Right cardiac atrium (tissue), 5 donors: ENCODE results near the gene ELMO1. TPM values are rescaled to one million over a fixed set of nuclear protein-coding genes. Genes with fewer than 3 reads are reported as not detected.

ENCODE experiments used
- ATAC-seq, 2 donors: fragments of 200-7000 bp; cut with Tn5 transposase; one replicate each; pipeline versions ENCODE4 v1.8.0 to v1.9.1; 2020; ENCODE audit warnings: moderate library complexity in 2 of 2, mild to moderate bottlenecking in 1 of 2
- DNase-seq, 3 donors: peaks; one replicate each; pipeline ENCODE4 v3.0.0-alpha.2; 2020
- H3K27ac ChIP-seq: one replicate; pipeline ENCODE4 v1.5.1; 2013; ENCODE audit warnings: mild to moderate bottlenecking, low read length, control low read depth, moderate library complexity
- H3K27me3 ChIP-seq: one replicate; pipeline ENCODE4 v1.6.1; 2013; ENCODE audit not compliant: control insufficient read depth, insufficient read depth
- H3K4me1 ChIP-seq: one replicate; pipeline ENCODE4 v1.6.1; 2013; ENCODE audit warnings: low read length; ENCODE audit not compliant: control insufficient read depth, insufficient read depth
- H3K4me3 ChIP-seq: one replicate; pipeline ENCODE4 v1.5.1; 2013; ENCODE audit warnings: low read length, control low read depth
- H3K9me3 ChIP-seq: one replicate; pipeline ENCODE4 v1.6.1; 2013; ENCODE audit warnings: low read length; ENCODE audit not compliant: control insufficient read depth
- WGBS: extraction: QIAGEN DNeasy Blood & Tissue Kit; methylation state at CpG from one replicate; pipeline ENCODE4 v1.1.7; 2013; 5-methylcytosine and 5-hydroxymethylcytosine counted together
- intact Hi-C, 4 donors: fragments of 100-400 bp; cut with DNase I; formaldehyde crosslinking; loops; one replicate each; pipeline versions ENCODE4 v1.11.0 to v1.14.0; 2022 to 2023
- polyA plus RNA-seq: library from polyadenylated mRNA; stranded (reverse); fragments of 200-250 nt; gene quantifications from one replicate; pipeline ENCODE4 v1.2.3, GENCODE V29; 2013
- total RNA-seq, 4 donors: library from RNA; stranded (reverse); fragmentation: NEBNext Ultra II Directional; extraction: Animal tissue kit (Norgen Biotek cat#: 25700); gene quantifications; one replicate each; pipeline ENCODE4 v1.2.1, GENCODE V29; 2021
- donor health status: healthy with polysubstance abuse.
- donor health status: DM: no; HTN: yes; CAD: no.
- donor health status: DM: no; HTN: no; CAD: no.
- donor health status: DM: no; HTN: yes; CAD: no; lungs with severe emphysema.
- donor health status: DM: yes; HTN: yes; CAD: no.

ELMO1 gene
- total and polyA plus RNA-seq, 5 donors, result 11.8 to 20.8 (median 18.8) TPM

GRCh38 chr7:37342688-37343471 lies 105.8 kb downstream of the ELMO1 start:
- 76% methylated on average over 16 of the region's 16 CpGs for WGBS
- DNase-seq, result peak in 1 of 3 donors; percentile 59
- peak; percentile 44 to 51 for ATAC-seq
- H3K9me3 ChIP-seq, result no peaks in the 10 kb centered on the region
- no peak overlapping the region for H3K4me3 ChIP-seq
- H3K4me1 ChIP-seq, result peaks cover 4% of the 10 kb centered on the region
- intact Hi-C loops, result no loop called here
- H3K27me3 ChIP-seq, result no peaks in the 10 kb centered on the region
- no peak overlapping the region for H3K27ac ChIP-seq

- Histone ChIP-seq H3K4me1 (peaks cover 4% of the 10 kb centered on the region), H3K27me3 (no peaks in the 10 kb centered on the region), H3K27ac (no peak overlapping the region), H3K9me3 (no peaks in the 10 kb centered on the region), H3K4me3 (no peak overlapping the region)
- WGBS, result 84% methylated on average over 8 of the region's 8 CpGs
- DNase-seq (no peak), ATAC-seq (no peak)
- intact Hi-C loops, result no loop called here
Observed at GRCh38 chr7:37342176-37342687, 106.4 kb downstream of the ELMO1 start.

- Histone ChIP-seq H3K27me3 (no peaks in the 10 kb centered on the region), H3K4me3 (no peak overlapping the region), H3K9me3 (no peaks in the 10 kb centered on the region), H3K27ac (no peak overlapping the region), H3K4me1 (peaks cover 4% of the 10 kb centered on the region)
- 78% methylated on average over 6 of the region's 6 CpGs for WGBS
- ATAC-seq (no peak), DNase-seq (no peak)
- intact Hi-C loops, result no loop called here
Observed at GRCh38 chr7:37341033-37341630, 107.5 kb downstream of the ELMO1 start.

- peak in 1 of 2 donors; percentile 50 for ATAC-seq
- Histone ChIP-seq H3K27me3 (no peaks in the 10 kb centered on the region), H3K4me1 (peaks cover 4% of the 10 kb centered on the region), H3K27ac (no peak overlapping the region), H3K9me3 (no peaks in the 10 kb centered on the region), H3K4me3 (no peak overlapping the region)
- intact Hi-C loops, result no loop called here
- WGBS, result 83% methylated on average over 1 of the region's 1 CpG
- DNase-seq, result no peak
Observed at GRCh38 chr7:37338966-37339365, 109.7 kb downstream of the ELMO1 start.

- no peaks in the 10 kb centered on the region for H3K27me3 ChIP-seq
- WGBS, result 100% methylated on average over 1 of the region's 1 CpG
- H3K9me3 ChIP-seq, result no peaks in the 10 kb centered on the region
- intact Hi-C loops, result no loop called here
- H3K4me1 ChIP-seq, result peaks cover 7% of the 10 kb centered on the region
- DNase-seq (no peak), ATAC-seq (no peak)
- no peak overlapping the region for H3K4me3 ChIP-seq
- no peak overlapping the region for H3K27ac ChIP-seq
Observed at GRCh38 chr7:37337522-37337921, 111.1 kb downstream of the ELMO1 start.

GRCh38 chr7:37336259-37336658 lies 112.4 kb downstream of the ELMO1 start:
- Histone ChIP-seq H3K9me3 (no peaks in the 10 kb centered on the region), H3K27ac (no peak overlapping the region), H3K27me3 (no peaks in the 10 kb centered on the region), H3K4me1 (peaks cover 7% of the 10 kb centered on the region), H3K4me3 (no peak overlapping the region)
- WGBS, result 75% methylated on average over 5 of the region's 5 CpGs
- DNase-seq, result no peak
- intact Hi-C loops, result no loop called here
- ATAC-seq, result peak in 1 of 2 donors; percentile 40

GRCh38 chr7:37333075-37333474 lies 115.6 kb downstream of the ELMO1 start:
- peaks cover 3% of the 10 kb centered on the region for H3K4me1 ChIP-seq
- intact Hi-C loops, result no loop called here
- H3K4me3 ChIP-seq, result no peak overlapping the region
- no peaks in the 10 kb centered on the region for H3K9me3 ChIP-seq
- WGBS, result 59% methylated on average over 1 of the region's 1 CpG
- no peak for DNase-seq
- H3K27me3 ChIP-seq, result no peaks in the 10 kb centered on the region
- peak; percentile 36 to 77 for ATAC-seq
- peak overlapping the region; percentile 79 for H3K27ac ChIP-seq

GRCh38 chr7:37332243-37333016 lies 116.2 kb downstream of the ELMO1 start:
- no peak for ATAC-seq
- intact Hi-C loops, result no loop called here
- DNase-seq, result peak in 1 of 3 donors; percentile 35
- Histone ChIP-seq H3K27ac (peak overlapping the region; percentile 79), H3K4me3 (no peak overlapping the region), H3K9me3 (no peaks in the 10 kb centered on the region), H3K27me3 (no peaks in the 10 kb centered on the region), H3K4me1 (peaks cover 3% of the 10 kb centered on the region)
- WGBS, result 69% methylated on average over 9 of the region's 9 CpGs

GRCh38 chr7:37330775-37331174 lies 117.9 kb downstream of the ELMO1 start:
- Histone ChIP-seq H3K4me3 (no peak overlapping the region), H3K9me3 (no peaks in the 10 kb centered on the region), H3K27me3 (no peaks in the 10 kb centered on the region), H3K27ac (no peak overlapping the region), H3K4me1 (peaks cover 3% of the 10 kb centered on the region)
- DNase-seq, result no peak
- WGBS, result 48% methylated on average over 2 of the region's 2 CpGs
- intact Hi-C loops, result no loop called here
- ATAC-seq, result no peak

- intact Hi-C loops, result no loop called here
- Histone ChIP-seq H3K27ac (no peak overlapping the region), H3K4me1 (peaks cover 3% of the 10 kb centered on the region), H3K9me3 (no peaks in the 10 kb centered on the region), H3K27me3 (no peaks in the 10 kb centered on the region), H3K4me3 (no peak overlapping the region)
- DNase-seq (no peak), ATAC-seq (no peak)
- WGBS, result 78% methylated on average over 2 of the region's 2 CpGs
Observed at GRCh38 chr7:37329940-37330339, 118.7 kb downstream of the ELMO1 start.

- intact Hi-C loops, result no loop called here
- ATAC-seq (no peak), DNase-seq (no peak)
- H3K4me3 ChIP-seq, result no peak overlapping the region
- H3K27me3 ChIP-seq, result no peaks in the 10 kb centered on the region
- H3K4me1 ChIP-seq, result no peaks in the 10 kb centered on the region
- H3K9me3 ChIP-seq, result no peaks in the 10 kb centered on the region
- H3K27ac ChIP-seq, result no peak overlapping the region
- WGBS, result 98% methylated on average over 1 of the region's 1 CpG
Observed at GRCh38 chr7:37327288-37327687, 121.4 kb downstream of the ELMO1 start.
